ENCODE data around the gene SH3PXD2A.

Gene SH3PXD2A

DNA sequence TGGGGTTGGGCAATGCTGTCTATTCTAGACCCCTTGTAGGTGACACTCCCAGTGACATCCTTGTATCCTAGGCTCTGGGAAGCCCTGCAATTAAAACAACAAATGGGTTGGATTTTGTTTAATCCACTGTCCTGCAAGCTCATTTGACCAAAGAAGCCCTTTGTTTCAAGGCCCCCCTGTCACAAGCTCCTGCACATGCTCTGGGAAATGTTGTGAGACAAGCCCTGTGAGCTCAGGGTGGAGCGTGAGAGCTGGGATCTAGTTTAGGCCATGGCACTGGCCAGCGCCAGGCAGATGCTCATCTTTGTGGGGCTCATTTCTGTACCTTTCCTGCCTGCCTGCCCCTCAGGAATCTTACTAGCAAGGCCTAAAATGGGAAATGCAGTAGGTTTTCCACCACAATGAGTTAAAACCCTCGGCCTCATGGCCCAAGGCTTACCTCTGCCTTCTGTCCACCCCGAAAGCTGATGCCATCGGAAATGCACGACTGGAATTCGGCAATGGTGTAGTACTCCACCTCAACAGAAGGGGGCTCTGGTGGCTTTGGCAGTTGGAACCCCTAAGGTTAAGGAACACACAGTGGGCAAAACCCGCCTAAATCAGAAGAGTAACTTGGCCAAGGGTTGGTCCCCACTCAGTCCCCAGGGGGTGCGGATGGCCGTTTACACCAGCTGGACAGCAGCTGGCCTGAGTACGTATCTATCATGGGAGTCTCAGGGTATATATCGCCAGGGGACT lies 249.8 kb downstream of the SH3PXD2A start (continued):
- no peak for TF ChIP-seq ZNF37A (tag by site-specific recombination; IDR thresholded peaks at IDR 0.05)

- Histone ChIP-seq H3K9me3 (ENCODE audit: control insufficient read depth, insufficient read depth, low read depth, low read length) (no peaks in the 10 kb centered on the region), H3K4me1 (ENCODE audit: control insufficient read depth, insufficient read depth, low read length) (no peaks in the 10 kb centered on the region), H3K4me3 (ENCODE audit: low read depth, low read length) (no peak overlapping the region), H3K36me3 (ENCODE audit: control insufficient read depth in 2 of 2, insufficient read depth in 1 of 2, low read length in 2 of 2) (peaks cover 0 to 53% of the 10 kb centered on the region in 2 experiments; a peak in 1 of 3 replicates), H3K27ac (ENCODE audit: extremely low read depth, low read depth, low read length) (no peak overlapping the region)
- TF ChIP-seq ZNF23 (tag by site-specific recombination; IDR thresholded peaks at IDR 0.05; ENCODE audit: borderline replicate concordance) (no peak), ZNF664 (tag by site-specific recombination; IDR thresholded peaks at IDR 0.05) (no peak), ZNF184 (tag by site-specific recombination; IDR thresholded peaks at IDR 0.05) (no peak), CTCF (tag by site-specific recombination; IDR thresholded peaks at IDR 0.05) (no peak), ZNF112 (tag by site-specific recombination; IDR thresholded peaks at IDR 0.05) (no peak), ZNF324 (tag by site-specific recombination; IDR thresholded peaks at IDR 0.05) (no peak), ZNF366 (tag by site-specific recombination; conservative IDR thresholded peaks at IDR 0.05) (no peak), ZNF350 (tag by site-specific recombination; IDR thresholded peaks at IDR 0.05) (no peak), KLF8 (tag by site-specific recombination; IDR thresholded peaks at IDR 0.05) (no peak), ZNF449 (tag by site-specific recombination; IDR thresholded peaks at IDR 0.05) (no peak), ZSCAN5A (tag by site-specific recombination; IDR thresholded peaks at IDR 0.05) (no peak), ZNF792 (tag by site-specific recombination; IDR thresholded peaks at IDR 0.05) (no peak), ZNF354C (tag by site-specific recombination; IDR thresholded peaks at IDR 0.05; ENCODE audit: borderline replicate concordance, low read depth) (no peak), ZNF660 (tag by site-specific recombination; IDR thresholded peaks at IDR 0.05) (no peak), ZNF843 (tag by site-specific recombination; IDR thresholded peaks at IDR 0.05) (no peak), ZNF692 (tag by site-specific recombination; IDR thresholded peaks at IDR 0.05) (no peak), PBX3 (CRISPR knock-in tag; IDR thresholded peaks at IDR 0.05) (no peak)
- TF ChIP-seq, protein P1, sequence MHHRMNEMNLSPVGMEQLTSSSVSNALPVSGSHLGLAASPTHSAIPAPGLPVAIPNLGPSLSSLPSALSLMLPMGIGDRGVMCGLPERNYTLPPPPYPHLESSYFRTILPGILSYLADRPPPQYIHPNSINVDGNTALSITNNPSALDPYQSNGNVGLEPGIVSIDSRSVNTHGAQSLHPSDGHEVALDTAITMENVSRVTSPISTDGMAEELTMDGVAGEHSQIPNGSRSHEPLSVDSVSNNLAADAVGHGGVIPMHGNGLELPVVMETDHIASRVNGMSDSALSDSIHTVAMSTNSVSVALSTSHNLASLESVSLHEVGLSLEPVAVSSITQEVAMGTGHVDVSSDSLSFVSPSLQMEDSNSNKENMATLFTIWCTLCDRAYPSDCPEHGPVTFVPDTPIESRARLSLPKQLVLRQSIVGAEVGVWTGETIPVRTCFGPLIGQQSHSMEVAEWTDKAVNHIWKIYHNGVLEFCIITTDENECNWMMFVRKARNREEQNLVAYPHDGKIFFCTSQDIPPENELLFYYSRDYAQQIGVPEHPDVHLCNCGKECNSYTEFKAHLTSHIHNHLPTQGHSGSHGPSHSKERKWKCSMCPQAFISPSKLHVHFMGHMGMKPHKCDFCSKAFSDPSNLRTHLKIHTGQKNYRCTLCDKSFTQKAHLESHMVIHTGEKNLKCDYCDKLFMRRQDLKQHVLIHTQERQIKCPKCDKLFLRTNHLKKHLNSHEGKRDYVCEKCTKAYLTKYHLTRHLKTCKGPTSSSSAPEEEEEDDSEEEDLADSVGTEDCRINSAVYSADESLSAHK (tag by site-specific recombination; IDR thresholded peaks at IDR 0.05) = no peak
- ChIA-PET POLR2A (no interaction called here), CTCF (no interaction called here)
These were observed 252.0 kb downstream of the SH3PXD2A start for GRCh38 chr10:103603382-103603781.
